Measurements from ENCODE around the gene CD2AP. TPM values are rescaled to one million over a fixed set of nuclear protein-coding genes. Genes with fewer than 3 reads are reported as not detected.

Gene CD2AP
- total and polyA plus RNA-seq, 3 donors from 2014 or later, result 10.4 to 35.7 (median 33.5) TPM

DNA sequence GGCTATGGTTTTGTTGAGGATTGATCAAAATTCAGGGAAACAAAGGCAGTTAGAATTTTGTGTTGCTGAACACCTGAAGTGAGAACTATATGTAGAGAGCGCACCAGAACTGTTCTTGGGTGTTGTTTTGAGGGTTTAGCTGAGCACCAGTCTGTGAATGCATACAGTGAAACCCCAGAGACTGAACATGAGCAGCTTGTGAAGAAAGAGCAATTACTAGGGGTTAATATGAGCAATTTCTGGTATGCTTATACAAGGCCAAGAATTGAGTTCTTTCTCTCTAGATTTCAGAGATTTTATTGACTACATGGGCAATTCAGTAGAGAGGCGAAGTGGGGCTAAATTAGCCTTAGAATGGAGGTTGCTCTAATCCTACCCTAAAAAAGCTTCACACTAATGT lies 93.9 kb downstream of the CD2AP start:
- no peak for DNase-seq
- intact Hi-C loops (cut with DNase I; ENCODE audit: low total_unique reads), result no loop called here
- no peak overlapping the region for H3K27ac ChIP-seq
- no peaks in the 10 kb centered on the region for H3K9me3 ChIP-seq
- no peaks in the 10 kb centered on the region for H3K27me3 ChIP-seq
- WGBS, 2 donors, result 92 to 93% methylated on average over 2 of the region's 2 CpGs
- H3K4me3 ChIP-seq, result no peak overlapping the region
- H3K4me1 ChIP-seq, result no peaks in the 10 kb centered on the region
- H3K36me3 ChIP-seq (ENCODE audit: low read depth, missing control alignments), result no peaks in the 10 kb centered on the region
- TF ChIP-seq, protein P1, sequence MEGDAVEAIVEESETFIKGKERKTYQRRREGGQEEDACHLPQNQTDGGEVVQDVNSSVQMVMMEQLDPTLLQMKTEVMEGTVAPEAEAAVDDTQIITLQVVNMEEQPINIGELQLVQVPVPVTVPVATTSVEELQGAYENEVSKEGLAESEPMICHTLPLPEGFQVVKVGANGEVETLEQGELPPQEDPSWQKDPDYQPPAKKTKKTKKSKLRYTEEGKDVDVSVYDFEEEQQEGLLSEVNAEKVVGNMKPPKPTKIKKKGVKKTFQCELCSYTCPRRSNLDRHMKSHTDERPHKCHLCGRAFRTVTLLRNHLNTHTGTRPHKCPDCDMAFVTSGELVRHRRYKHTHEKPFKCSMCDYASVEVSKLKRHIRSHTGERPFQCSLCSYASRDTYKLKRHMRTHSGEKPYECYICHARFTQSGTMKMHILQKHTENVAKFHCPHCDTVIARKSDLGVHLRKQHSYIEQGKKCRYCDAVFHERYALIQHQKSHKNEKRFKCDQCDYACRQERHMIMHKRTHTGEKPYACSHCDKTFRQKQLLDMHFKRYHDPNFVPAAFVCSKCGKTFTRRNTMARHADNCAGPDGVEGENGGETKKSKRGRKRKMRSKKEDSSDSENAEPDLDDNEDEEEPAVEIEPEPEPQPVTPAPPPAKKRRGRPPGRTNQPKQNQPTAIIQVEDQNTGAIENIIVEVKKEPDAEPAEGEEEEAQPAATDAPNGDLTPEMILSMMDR (IDR thresholded peaks at IDR 0.05), result no peak
- TF ChIP-seq POLR2A (IDR thresholded peaks at IDR 0.05), result no peak

DNA sequence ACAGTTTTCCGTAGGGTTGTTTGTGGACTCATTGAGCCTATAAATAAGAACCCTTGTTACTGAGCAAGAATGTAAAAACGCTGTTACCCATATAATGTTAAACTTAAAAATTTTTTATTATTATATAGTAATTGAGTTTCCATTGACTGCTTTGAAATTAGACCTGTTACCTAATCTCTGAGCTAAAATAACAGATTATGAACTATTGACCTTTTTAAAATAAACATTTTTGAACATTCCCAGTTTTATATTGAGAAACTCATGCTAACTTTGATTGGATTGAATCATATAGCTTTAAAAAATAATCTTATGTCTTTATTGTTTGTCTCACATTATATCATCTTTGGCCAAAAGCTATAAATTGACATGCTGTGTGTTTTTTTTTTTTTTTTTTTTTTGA lies 95.5 kb downstream of the CD2AP start:
- no peak overlapping the region for H3K4me3 ChIP-seq
- H3K9me3 ChIP-seq, result no peaks in the 10 kb centered on the region
- H3K4me1 ChIP-seq, result no peaks in the 10 kb centered on the region
- no peak overlapping the region for H3K27ac ChIP-seq
- TF ChIP-seq POLR2A (IDR thresholded peaks at IDR 0.05), result no peak
- intact Hi-C loops (cut with DNase I; ENCODE audit: low total_unique reads), result no loop called here
- 47 to 95% methylated on average over 2 of the region's 2 CpGs for WGBS, 2 donors
- H3K36me3 ChIP-seq (ENCODE audit: low read depth, missing control alignments), result no peaks in the 10 kb centered on the region
- no peak for DNase-seq
- H3K27me3 ChIP-seq, result no peaks in the 10 kb centered on the region

DNA sequence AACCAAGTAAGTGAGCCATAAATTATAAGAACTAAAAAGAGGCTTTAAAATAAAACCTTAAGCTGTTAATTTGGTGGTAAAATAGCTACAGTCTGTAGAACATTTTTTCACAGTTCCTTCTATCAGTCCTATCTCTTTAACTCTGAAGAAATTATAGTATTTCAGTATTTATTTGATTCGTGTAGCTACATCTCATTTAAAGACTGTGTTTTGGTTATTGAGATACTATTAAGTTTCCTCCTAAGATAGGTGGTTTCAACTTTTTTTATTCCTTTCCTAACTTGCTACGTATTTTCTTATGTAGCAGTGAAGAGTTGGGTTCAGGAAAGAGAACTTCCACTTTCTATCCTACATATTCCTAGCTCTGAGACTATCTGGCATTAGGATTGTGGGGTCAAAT lies 97.2 kb downstream of the CD2AP start:
- WGBS, 2 donors, result 93 to 94% methylated on average over 2 of the region's 2 CpGs
- DNase-seq, result no peak
- no peaks in the 10 kb centered on the region for H3K27me3 ChIP-seq
- H3K9me3 ChIP-seq, result no peaks in the 10 kb centered on the region
- H3K36me3 ChIP-seq (ENCODE audit: low read depth, missing control alignments), result no peaks in the 10 kb centered on the region
- intact Hi-C loops (cut with DNase I; ENCODE audit: low total_unique reads), result no loop called here
- H3K27ac ChIP-seq, result no peak overlapping the region
- H3K4me1 ChIP-seq, result no peaks in the 10 kb centered on the region
- TF ChIP-seq POLR2A (IDR thresholded peaks at IDR 0.05), result no peak
- H3K4me3 ChIP-seq, result no peak overlapping the region

DNA sequence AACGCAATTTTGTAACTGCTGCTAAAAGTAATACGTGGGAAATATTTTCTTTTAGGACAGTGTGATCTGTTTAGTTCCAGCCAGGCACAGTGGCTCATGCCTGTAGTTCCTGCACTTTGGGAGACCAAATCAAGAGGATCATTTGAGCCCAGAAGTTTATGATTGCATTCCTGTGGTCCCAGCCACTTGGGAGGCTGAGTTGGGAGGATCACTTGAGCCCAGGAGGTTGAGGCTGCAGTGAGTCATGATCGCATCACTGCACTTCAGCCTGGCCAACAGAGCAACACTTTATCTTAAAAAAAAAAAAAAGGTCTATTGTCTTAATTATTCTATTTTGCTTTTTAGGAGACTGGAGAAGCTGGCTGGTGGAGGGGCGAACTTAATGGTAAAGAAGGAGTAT lies 101.5 kb downstream of the CD2AP start:
- Histone ChIP-seq H3K4me3 (no peak overlapping the region), H3K36me3 (ENCODE audit: low read depth, missing control alignments) (no peaks in the 10 kb centered on the region), H3K27ac (no peak overlapping the region), H3K4me1 (no peaks in the 10 kb centered on the region), H3K9me3 (no peaks in the 10 kb centered on the region), H3K27me3 (no peaks in the 10 kb centered on the region)
- TF ChIP-seq, protein P1 (IDR thresholded peaks at IDR 0.05), result no peak
- TF ChIP-seq POLR2A (IDR thresholded peaks at IDR 0.05), result no peak
- 95 to 97% methylated on average over 4 of the region's 4 CpGs for WGBS, 2 donors
- intact Hi-C loops (cut with DNase I; ENCODE audit: low total_unique reads), result no loop called here
- no peak for DNase-seq

DNA sequence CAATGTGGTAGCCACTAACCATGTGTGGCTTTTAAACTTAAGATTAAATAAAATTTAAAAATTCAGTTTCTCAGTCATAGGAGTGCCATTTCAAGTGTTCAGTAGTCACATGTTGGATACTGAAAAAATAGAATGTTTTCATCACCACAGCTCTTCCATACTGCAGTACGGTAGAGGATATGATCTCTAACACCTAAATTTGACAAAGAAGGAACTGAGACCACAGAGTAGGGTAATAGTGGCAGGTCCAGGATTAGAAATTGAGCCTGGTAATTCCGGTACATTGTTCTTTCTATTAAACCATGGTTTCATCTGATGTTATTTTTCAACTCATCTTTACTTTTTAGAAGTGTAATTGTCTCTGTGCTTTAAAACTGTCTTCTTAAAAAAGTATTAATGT lies 104.0 kb downstream of the CD2AP start:
- H3K4me1 ChIP-seq, result no peaks in the 10 kb centered on the region
- WGBS, 2 donors, result 67 to 88% methylated on average over 2 of the region's 2 CpGs
- no peaks in the 10 kb centered on the region for H3K36me3 ChIP-seq (ENCODE audit: low read depth, missing control alignments)
- intact Hi-C loops (cut with DNase I; ENCODE audit: low total_unique reads), result no loop called here
- no peak for TF ChIP-seq POLR2A (IDR thresholded peaks at IDR 0.05)
- TF ChIP-seq, protein P1 (IDR thresholded peaks at IDR 0.05), result no peak
- no peaks in the 10 kb centered on the region for H3K27me3 ChIP-seq
- no peak overlapping the region for H3K27ac ChIP-seq
- no peak for DNase-seq
- H3K9me3 ChIP-seq, result no peaks in the 10 kb centered on the region
- H3K4me3 ChIP-seq, result no peak overlapping the region

DNA sequence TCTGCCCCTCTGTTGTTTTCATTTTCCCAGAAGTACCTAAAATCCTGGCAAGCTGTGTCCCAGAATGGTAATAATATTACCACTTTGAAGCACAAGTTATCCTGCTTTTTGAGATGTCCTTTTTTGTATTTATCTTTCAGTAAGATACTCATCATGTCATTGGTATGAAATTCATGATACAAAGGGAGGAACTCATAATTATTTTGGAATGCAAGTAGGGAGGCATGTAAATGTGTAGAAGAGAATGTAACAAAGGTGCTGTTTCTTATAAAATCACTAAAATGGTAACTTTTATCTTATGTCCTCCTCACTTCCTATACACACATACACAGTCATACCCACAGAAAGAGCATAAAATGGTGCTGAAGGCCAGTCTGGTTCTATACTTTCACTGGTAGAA lies 109.9 kb downstream of the CD2AP start:
- no peaks in the 10 kb centered on the region for H3K9me3 ChIP-seq
- no peaks in the 10 kb centered on the region for H3K36me3 ChIP-seq (ENCODE audit: low read depth, missing control alignments)
- H3K27ac ChIP-seq, result no peak overlapping the region
- intact Hi-C loops (cut with DNase I; ENCODE audit: low total_unique reads), result no loop called here
- TF ChIP-seq, protein P1 (IDR thresholded peaks at IDR 0.05), result no peak
- TF ChIP-seq POLR2A (IDR thresholded peaks at IDR 0.05), result no peak
- no peaks in the 10 kb centered on the region for H3K27me3 ChIP-seq
- H3K4me1 ChIP-seq, result no peaks in the 10 kb centered on the region
- no peak overlapping the region for H3K4me3 ChIP-seq
- DNase-seq, result no peak
